B cell (primary cell): ENCODE measurements around the gene ALDH3A1. TPM values are rescaled to one million over a fixed set of nuclear protein-coding genes. Genes with fewer than 3 reads are reported as not detected.

ENCODE experiments used
- ATAC-seq: fragments of 200-7000 bp; cut with Tn5 transposase; one replicate; pipeline ENCODE4 v1.10.0; 2021; ENCODE audit warnings: low read depth, mild to moderate bottlenecking, moderate number of reproducible peaks, moderate library complexity
- CTCF ChIA-PET: fragments of 350-600 bp; sonication (Branson Sonifier 250); formaldehyde crosslinking; loops from one replicate; lab custom pipeline; 2021; ENCODE audit warnings: antibody characterized with exemption, inconsistent platforms; lab: Charles Lee
- POLR2A ChIA-PET: fragments of 350-600 bp; sonication (Branson Sonifier 250); formaldehyde crosslinking; loops from one replicate; lab custom pipeline; 2021; ENCODE audit warnings: antibody characterized with exemption; lab: Charles Lee
- DNase-seq: peaks from one replicate; pipeline ENCODE4 v3.0.0; 2013
- H2AFZ ChIP-seq: 2 replicates; pipeline ENCODE4 v1.6.1; 2012; ENCODE audit warnings: mild to moderate bottlenecking, low read depth, low read length; ENCODE audit not compliant: insufficient read depth, poor library complexity, severe bottlenecking
- H3K27ac ChIP-seq, 2 donors: 1 replicate in 1 of 2; 2 replicates in 1 of 2; pipeline ENCODE4 v1.5.1; 2012 to 2013; ENCODE audit warnings: low read length in 2 of 2, mild to moderate bottlenecking in 2 of 2, moderate library complexity in 1 of 2
- H3K27me3 ChIP-seq, 4 experiments: fragments of 200-600 bp in 1 of 4; sonication (generic) in 1 of 4; replicated peaks in 1 of 4; 1 replicate in 2 of 4; 2 replicates in 2 of 4; pipeline versions ENCODE4 v1.6.1 to v1.7.0; 2013 to 2016; ENCODE audit warnings: low read length in 3 of 4, mild to moderate bottlenecking in 2 of 4, mixed read lengths in 1 of 4, moderate library complexity in 1 of 4; ENCODE audit not compliant: insufficient read depth in 4 of 4, control insufficient read depth in 3 of 4; ENCODE audit errors: control extremely low read depth in 1 of 4
- H3K36me3 ChIP-seq, 2 experiments: replicated peaks in 1 of 2; 1 replicate in 1 of 2; 2 replicates in 1 of 2; pipeline versions ENCODE4 v1.6.1 to v1.7.1; 2013; ENCODE audit warnings: low read length in 1 of 2; ENCODE audit not compliant: insufficient read depth in 2 of 2, control insufficient read depth in 1 of 2; ENCODE audit errors: control extremely low read depth in 1 of 2, extremely low read depth in 1 of 2
- H3K4me1 ChIP-seq, 2 donors: fragments of 200-600 bp in 1 of 2; sonication (generic) in 1 of 2; 1 replicate in 1 of 2; 2 replicates in 1 of 2; pipeline versions ENCODE4 v1.5.1 to v1.6.1; 2013 to 2017; ENCODE audit warnings: low read length in 2 of 2; ENCODE audit not compliant: control insufficient read depth in 2 of 2, insufficient read depth in 2 of 2
- H3K4me2 ChIP-seq: replicated peaks from 2 replicates; pipeline ENCODE3; 2012; ENCODE audit warnings: mild to moderate bottlenecking, low read depth, low read length; ENCODE audit not compliant: poor library complexity, severe bottlenecking
- H3K4me3 ChIP-seq, 5 experiments: fragments of 200-600 bp in 1 of 5; sonication (generic) in 1 of 5; 1 replicate in 3 of 5; 2 replicates in 2 of 5; pipeline versions ENCODE4 v1.5.1 to v1.7.0; 2011 to 2016; ENCODE audit warnings: low read length in 4 of 5, mild to moderate bottlenecking in 4 of 5, low read depth in 2 of 5, control low read depth in 1 of 5, moderate library complexity in 1 of 5; ENCODE audit not compliant: insufficient read depth in 1 of 5; ENCODE audit errors: control extremely low read depth in 1 of 5, extremely low read depth in 1 of 5
- H3K79me2 ChIP-seq: fragments of 200-600 bp; sonication (generic); one replicate; pipeline ENCODE4 v1.6.0; 2016; ENCODE audit warnings: low read length; ENCODE audit not compliant: control insufficient read depth, insufficient read depth
- H3K9ac ChIP-seq: fragments of 200-600 bp; sonication (generic); 2 replicates; pipeline ENCODE4 v1.6.1; 2017; ENCODE audit warnings: mild to moderate bottlenecking, low read length, moderate library complexity
- H3K9me3 ChIP-seq, 3 donors: one replicate each; pipeline versions ENCODE4 v1.6.1 to v1.7.1; 2013; ENCODE audit warnings: low read length in 2 of 3; ENCODE audit not compliant: control insufficient read depth in 2 of 3, insufficient read depth in 1 of 3; ENCODE audit errors: control extremely low read depth in 1 of 3
- H4K20me1 ChIP-seq: 2 replicates; pipeline ENCODE4 v1.6.0; 2012; ENCODE audit warnings: mild to moderate bottlenecking, low read length; ENCODE audit not compliant: insufficient read depth, control insufficient read depth, poor library complexity, severe bottlenecking
- H3K27ac Mint-ChIP-seq: one replicate; pipeline ENCODE4 v1.8.0; 2021; ENCODE audit warnings: mixed read lengths
- H3K27me3 Mint-ChIP-seq: one replicate; pipeline ENCODE4 v1.8.0; 2021; ENCODE audit warnings: mixed read lengths
- H3K4me1 Mint-ChIP-seq: one replicate; pipeline ENCODE4 v1.8.0; 2021; ENCODE audit warnings: mixed read lengths
- H3K4me3 Mint-ChIP-seq: one replicate; pipeline ENCODE4 v1.8.0; 2021; ENCODE audit warnings: mixed read lengths
- H3K9me3 Mint-ChIP-seq: one replicate; pipeline ENCODE4 v1.8.0; 2022; ENCODE audit warnings: mixed read lengths; ENCODE audit not compliant: insufficient read depth
- EZH2 ChIP-seq: IDR thresholded peaks from 2 replicates; pipeline ENCODE4 v1.6.1; 2012; ENCODE audit warnings: borderline replicate concordance, low read depth, mild to moderate bottlenecking, moderate library complexity, low read length; ENCODE audit not compliant: insufficient read depth, poor library complexity, severe bottlenecking
- WGBS: methylation state at CpG from one replicate; pipeline ENCODE4 v1.1.5; 2013; ENCODE audit warnings: missing lambda C conversion rate; ENCODE audit not compliant: insufficient coverage; 5-methylcytosine and 5-hydroxymethylcytosine counted together
- intact Hi-C: fragments of 100-400 bp; cut with micrococcal nuclease; formaldehyde crosslinking; loops from one replicate; pipeline ENCODE4 v1.10.0; 2022
- polyA plus RNA-seq: library from polyadenylated mRNA; depleted of rRNA; stranded (reverse); fragments of >200 nt; gene quantifications from 2 replicates; pipeline ENCODE4 v1.2.3, GENCODE V29; 2012
- total RNA-seq, 2 donors: library from RNA; stranded (reverse); fragments of 120-200 nt in 1 of 2; gene quantifications; 1 replicate in 1 of 2; 2 replicates in 1 of 2; pipeline versions ENCODE4 v1.2.3 to v1.2.4, GENCODE V29; 2013 to 2022
- TF ChIP-seq, protein P1 (sequence below): fragments of 200-600 bp; IDR thresholded peaks from one replicate; pipeline ENCODE4 v1.8.0; 2022; ENCODE audit warnings: antibody characterized with exemption, mild to moderate bottlenecking

Gene ALDH3A1
- total and polyA plus RNA-seq, 2 donors (not counting 1 experiment from before 2014, with no cell fraction given) = not detected

DNA sequence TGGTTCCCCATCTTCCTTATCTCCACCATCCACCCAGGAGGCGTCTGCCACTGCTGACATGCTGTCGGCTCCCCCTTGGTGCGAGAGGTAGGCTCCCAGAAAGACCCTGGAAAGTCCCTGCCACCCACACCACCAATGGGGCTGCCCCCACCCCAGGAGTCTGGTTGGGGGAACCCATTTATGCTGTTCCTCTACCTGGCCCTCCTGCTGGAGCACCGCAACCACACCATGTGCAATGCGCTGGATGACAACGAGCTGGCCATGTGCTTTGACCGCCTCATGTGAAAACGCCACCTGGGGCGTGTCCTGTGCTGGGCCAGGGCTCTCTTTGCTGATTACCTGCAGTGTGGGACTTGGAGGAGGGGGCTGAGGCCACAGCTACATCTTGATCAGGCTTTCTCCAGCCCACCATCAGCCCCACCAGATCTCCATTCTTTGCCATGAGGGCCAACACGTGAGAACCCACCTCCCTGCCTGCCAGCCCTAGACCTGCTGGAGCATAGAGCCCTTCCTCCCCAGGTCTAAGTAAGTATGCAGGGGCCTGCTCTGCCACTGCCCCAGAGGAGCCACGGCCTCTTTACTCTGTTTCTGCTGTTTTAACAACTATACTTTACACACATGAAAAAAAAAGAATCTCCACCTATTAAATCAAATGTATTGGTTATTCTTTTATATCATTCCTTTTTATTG is 7.9 kb upstream of the ALDH3A1 start:
- Histone ChIP-seq H3K4me1 (peaks cover 19 to 31% of the 10 kb centered on the region in 2 donors), H3K36me3 (no peaks in the 10 kb centered on the region), H4K20me1 (no peaks in the 10 kb centered on the region), H3K4me2 (peak overlapping the region; percentile 12), H3K9me3 (no peaks in the 10 kb centered on the region), H2AFZ (no peak overlapping the region), H3K4me3 (no peak overlapping the region), H3K79me2 (no peaks in the 10 kb centered on the region), H3K27ac (no peak overlapping the region), H3K9ac (no peak overlapping the region), H3K27me3 (no peaks in the 10 kb centered on the region)
- H3K9me3 Mint-ChIP-seq = no peaks in the 10 kb centered on the region
- peaks cover 3% of the 10 kb centered on the region for H3K27me3 Mint-ChIP-seq
- ChIA-PET CTCF (interaction anchor here (0.8 to 5.4 kb wide), 7 partner anchors 7 to 243 kb away, joined by 3 to 32 read pairs (median 4); no protein-coding TSS in a partner anchor), POLR2A (interaction anchor here (0.5 to 1.3 kb wide), 2 partner anchors 11 to 227 kb away, joined by 3 to 9 read pairs; no protein-coding TSS in a partner anchor)
- 59% methylated on average over 9 of the region's 11 CpGs for WGBS
- H3K4me3 Mint-ChIP-seq = peak overlapping the region; percentile 64
- ATAC-seq = no peak
- TF ChIP-seq EZH2 = no peak
- TF ChIP-seq, protein P1, sequence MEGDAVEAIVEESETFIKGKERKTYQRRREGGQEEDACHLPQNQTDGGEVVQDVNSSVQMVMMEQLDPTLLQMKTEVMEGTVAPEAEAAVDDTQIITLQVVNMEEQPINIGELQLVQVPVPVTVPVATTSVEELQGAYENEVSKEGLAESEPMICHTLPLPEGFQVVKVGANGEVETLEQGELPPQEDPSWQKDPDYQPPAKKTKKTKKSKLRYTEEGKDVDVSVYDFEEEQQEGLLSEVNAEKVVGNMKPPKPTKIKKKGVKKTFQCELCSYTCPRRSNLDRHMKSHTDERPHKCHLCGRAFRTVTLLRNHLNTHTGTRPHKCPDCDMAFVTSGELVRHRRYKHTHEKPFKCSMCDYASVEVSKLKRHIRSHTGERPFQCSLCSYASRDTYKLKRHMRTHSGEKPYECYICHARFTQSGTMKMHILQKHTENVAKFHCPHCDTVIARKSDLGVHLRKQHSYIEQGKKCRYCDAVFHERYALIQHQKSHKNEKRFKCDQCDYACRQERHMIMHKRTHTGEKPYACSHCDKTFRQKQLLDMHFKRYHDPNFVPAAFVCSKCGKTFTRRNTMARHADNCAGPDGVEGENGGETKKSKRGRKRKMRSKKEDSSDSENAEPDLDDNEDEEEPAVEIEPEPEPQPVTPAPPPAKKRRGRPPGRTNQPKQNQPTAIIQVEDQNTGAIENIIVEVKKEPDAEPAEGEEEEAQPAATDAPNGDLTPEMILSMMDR = no peak
- intact Hi-C loops = loop anchor here (2.0 kb wide), 1 partner anchor 107 kb away; the partner anchor contains the start of gene ALDH3A2
- peaks cover 41% of the 10 kb centered on the region for H3K4me1 Mint-ChIP-seq
- H3K27ac Mint-ChIP-seq = peak overlapping the region; percentile 56
- peak; percentile 46 for DNase-seq

DNA sequence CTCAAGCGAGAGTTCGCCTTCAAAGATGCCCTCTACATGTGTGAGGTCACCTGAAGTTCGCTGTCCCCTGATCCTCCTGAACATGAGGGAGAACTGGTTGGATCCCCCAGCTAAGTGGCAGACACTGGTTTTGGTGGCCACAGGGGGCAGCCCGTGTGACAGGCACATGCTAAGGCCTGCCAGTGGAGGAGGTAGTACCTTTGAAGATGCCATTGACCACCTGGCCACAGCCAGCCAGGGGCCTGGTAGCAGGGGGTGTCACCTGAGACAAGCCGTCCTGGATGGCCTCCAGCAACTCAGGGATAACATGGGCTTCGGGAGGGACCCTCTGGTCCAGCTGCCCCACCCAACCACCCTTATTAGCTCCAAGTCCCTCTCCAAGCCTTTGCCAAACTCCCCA is 7.3 kb upstream of the ALDH3A1 start:
- Histone ChIP-seq H3K27ac (no peak overlapping the region), H2AFZ (no peak overlapping the region), H3K79me2 (no peaks in the 10 kb centered on the region), H3K27me3 (no peaks in the 10 kb centered on the region), H3K9ac (peak overlapping the region; percentile 20), H3K9me3 (no peaks in the 10 kb centered on the region), H3K4me1 (peaks cover 19 to 31% of the 10 kb centered on the region in 2 donors), H3K4me2 (peak overlapping the region; percentile 46), H4K20me1 (no peaks in the 10 kb centered on the region), H3K36me3 (no peaks in the 10 kb centered on the region), H3K4me3 (no peak overlapping the region)
- intact Hi-C loops = loop anchor here (2.0 kb wide), 1 partner anchor 107 kb away; the partner anchor contains the start of gene ALDH3A2
- WGBS = 91% methylated on average over 6 of the region's 6 CpGs
- Mint-ChIP-seq H3K27me3 (peaks cover 5% of the 10 kb centered on the region), H3K4me1 (peaks cover 41% of the 10 kb centered on the region), H3K27ac (no peak overlapping the region), H3K4me3 (peak overlapping the region; percentile 64), H3K9me3 (no peaks in the 10 kb centered on the region)
- ChIA-PET POLR2A (interaction anchor here (1.3 kb wide), 1 partner anchor 10 kb away, joined by 3 read pairs; no protein-coding TSS in a partner anchor), CTCF (interaction anchor here (1.2 to 5.4 kb wide), 5 partner anchors 8 to 242 kb away, joined by 3 to 32 read pairs (median 12); no protein-coding TSS in a partner anchor)
- DNase-seq (no peak), ATAC-seq (no peak)
- TF ChIP-seq EZH2 = no peak
- TF ChIP-seq, protein P1 = no peak
